ENCODE data around the gene ATG4B. TPM values are rescaled to one million over a fixed set of nuclear protein-coding genes. Genes with fewer than 3 reads are reported as not detected.

ATG4B gene
- total and polyA plus RNA-seq, 2 of the 4 experiments (the other 2 are of a cell fraction) = 113 to 146 TPM

- H4K5ac ChIP-seq (ENCODE audit: low read depth, low read length) = no peak overlapping the region
- in situ Hi-C loops (cut with MboI; ENCODE audit: low sequenced_read_pairs) = no loop called here
Measured at GRCh38 chr2:241702155-241703031, 64.9 kb downstream of the ATG4B start.

More at GRCh38 chr2:241702155-241703031, 64.9 kb downstream of the ATG4B start:
- Histone ChIP-seq H3K14ac (replicated peaks; ENCODE audit: low read depth, low read length) (peak overlapping the region; percentile 82), H3K9me1 (ENCODE audit: insufficient read depth, low read length) (peaks cover 7% of the 10 kb centered on the region; the same call in 1 of the 2 replicates), H3K4ac (ENCODE audit: low read depth, low read length) (no peak overlapping the region), H2BK120ac (ENCODE audit: low read depth, low read length) (no peak overlapping the region), H2AFZ (replicated peaks; ENCODE audit: low read length, poor library complexity) (peak overlapping the region; percentile 96), H3K4me2 (ENCODE audit: low read depth, low read length) (peak overlapping the region; percentile 82), H3K27ac (ENCODE audit: insufficient read depth, low read length) (peak overlapping the region; percentile 46; the same call in 1 of the 2 replicates), H3K36me3 (ENCODE audit: control insufficient read depth, insufficient read depth, low read length) (peaks cover 18% of the 10 kb centered on the region), H4K20me1 (ENCODE audit: insufficient read depth, low read length) (peaks cover 16% of the 10 kb centered on the region), H2BK20ac (ENCODE audit: low read depth, low read length) (no peak overlapping the region), H4K8ac (ENCODE audit: low read depth in 2 of 2, low read length in 2 of 2) (no peak overlapping the region; a peak in 2 of 4 replicates), H3K4me3 (ENCODE audit: insufficient read depth, low read depth, low read length) (peak overlapping the region; percentile 80), H3K27me3 (ENCODE audit: control insufficient read depth, insufficient read depth, low read length) (no peaks in the 10 kb centered on the region), H2AK5ac (ENCODE audit: low read depth, low read length) (peak overlapping the region; percentile 24; the same call in 1 of the 2 replicates), H3K4me1 (ENCODE audit: control insufficient read depth, insufficient read depth, low read length) (peaks cover 4% of the 10 kb centered on the region; the same call in 1 of the 2 replicates), H3K9ac (ENCODE audit: low read depth, low read length) (peak overlapping the region; percentile 0; the same call in 1 of the 2 replicates), H2AK9ac (replicated peaks; ENCODE audit: low read depth, low read length, poor library complexity) (peak overlapping the region; percentile 85), H3K56ac (ENCODE audit: extremely low read depth, insufficient read depth, low read length) (no peak overlapping the region), H3K23ac (ENCODE audit: low read depth, low read length) (peak overlapping the region; percentile 64; the same call in 1 of the 2 replicates), H3K18ac (ENCODE audit: low read depth, low read length) (no peak overlapping the region), H3K79me1 (ENCODE audit: low read depth in 1 of 2, low read length in 2 of 2) (peaks cover 9 to 28% of the 10 kb centered on the region in 2 experiments; a peak in 3 of 4 replicates), H2BK15ac (ENCODE audit: low read depth, low read length) (no peak overlapping the region), H2BK5ac (ENCODE audit: low read depth, low read length, poor library complexity, severe bottlenecking) (peak overlapping the region; percentile 57), H4K91ac (ENCODE audit: insufficient read depth, low read depth, low read length) (no peak overlapping the region), H3K9me3 (ENCODE audit: control insufficient read depth, insufficient read depth, low read length) (peaks cover 4% of the 10 kb centered on the region; the same call in 1 of the 2 replicates)
- intact Hi-C loops (cut with micrococcal nuclease) = loop anchor here (1.0 to 10.0 kb wide), 2 partner anchors 37 to 172 kb away; no protein-coding TSS in a partner anchor
- DNase-seq (peak; percentile 75), ATAC-seq (ENCODE audit: low read depth) (peak; percentile 89)
- WGBS, 2 experiments (ENCODE audit: extremely low coverage in 2 of 2, insufficient read length in 1 of 2) = 0% methylated on average over 46 of the region's 98 CpGs; no CpG with 5 or more reads in 1 of the 2 experiments
- ChIA-PET CTCF (interaction anchor here (0.6 to 0.9 kb wide), 4 partner anchors 11 to 231 kb away, joined by 3 to 5 read pairs (median 4); no protein-coding TSS in a partner anchor), POLR2A (ENCODE audit: unreplicated experiment) (no interaction called here)
- BruUV-seq (replicated peaks) = no TSS peak
- dilution Hi-C loops (cut with HindIII; ENCODE audit: low sequenced_read_pairs, unreplicated experiment) = no loop called here
- TF ChIP-seq CEBPB (IDR thresholded peaks at IDR 0.05; ENCODE audit: low read depth, low read length) (no peak), ELK1 (IDR thresholded peaks at IDR 0.05; ENCODE audit: borderline replicate concordance, low read depth, low read length) (no peak), MAFK (IDR thresholded peaks at IDR 0.05; ENCODE audit: low read depth, low read length) (no peak), CTCF (conservative IDR thresholded peaks at IDR 0.05; ENCODE audit: low read depth, low read length) (no peak; the same call in 1 of the 2 replicates), MXI1 (IDR thresholded peaks at IDR 0.05; ENCODE audit: borderline replicate concordance, low read depth, low read length) (no peak), RAD21 (IDR thresholded peaks at IDR 0.05; ENCODE audit: low read length) (no peak)
